Esophagus muscularis mucosa (tissue), 4 donors: ENCODE data around the gene EFCAB3. TPM values are rescaled to one million over a fixed set of nuclear protein-coding genes. Genes with fewer than 3 reads are reported as not detected.

Experiments used
- DNase-seq: peaks from one replicate; pipeline ENCODE4 v3.0.0-alpha.2; 2017; ENCODE audit errors: extremely low spot score
- H3K27ac ChIP-seq, 4 donors: fragments of 200-600 bp; sonication (generic); replicated peaks in 1 of 4; 1 replicate in 3 of 4; 2 replicates in 1 of 4; pipeline ENCODE4 v1.5.1; 2016 to 2019; ENCODE audit warnings: mild to moderate bottlenecking in 1 of 4
- H3K27me3 ChIP-seq, 4 donors: fragments of 200-600 bp; sonication (generic); one replicate each; pipeline versions ENCODE4 v1.5.1 to v1.6.0; 2016 to 2019
- H3K36me3 ChIP-seq, 4 donors: fragments of 200-600 bp; sonication (generic); one replicate each; pipeline ENCODE4 v1.5.1; 2016 to 2019
- H3K4me1 ChIP-seq, 4 donors: fragments of 200-600 bp; sonication (generic); one replicate each; pipeline ENCODE4 v1.5.1; 2016 to 2019
- H3K4me3 ChIP-seq, 4 donors: fragments of 200-600 bp; sonication (generic); 1 replicate in 2 of 4; 2 replicates in 2 of 4; pipeline ENCODE4 v1.5.1; 2016 to 2019; ENCODE audit warnings: mild to moderate bottlenecking in 4 of 4, moderate library complexity in 1 of 4
- H3K9me3 ChIP-seq, 4 donors: fragments of 200-600 bp; sonication (generic); 1 replicate in 3 of 4; 2 replicates in 1 of 4; pipeline ENCODE4 v1.5.1; 2016 to 2019
- CTCF ChIP-seq, 3 experiments: fragments of 200-600 bp in 2 of 3; fragments of 450-650 bp in 1 of 3; sonication (generic) in 2 of 3; IDR thresholded peaks; one replicate each; pipeline ENCODE4 v1.5.1; 2017 to 2019; ENCODE audit warnings: antibody characterized with exemption in 3 of 3, mild to moderate bottlenecking in 2 of 3, moderate library complexity in 1 of 3
- EP300 ChIP-seq: sonication (generic); formaldehyde crosslinking; IDR thresholded peaks from one replicate; pipeline ENCODE4 v1.6.1; 2017; ENCODE audit warnings: antibody characterized with exemption
- POLR2A ChIP-seq: fragments of 450-650 bp; IDR thresholded peaks from one replicate; pipeline ENCODE4 v1.6.1; 2017; ENCODE audit warnings: antibody characterized with exemption, moderate library complexity, mild to moderate bottlenecking, low read depth
- POLR2AphosphoS5 ChIP-seq, 2 donors: sonication (generic); formaldehyde crosslinking; IDR thresholded peaks; one replicate each; pipeline ENCODE4 v1.6.1; 2017; ENCODE audit warnings: antibody characterized with exemption in 2 of 2
- WGBS: methylation state at CpG from one replicate; pipeline ENCODE4 v1.1.5; 2018; 5-methylcytosine and 5-hydroxymethylcytosine counted together
- intact Hi-C: fragments of 100-400 bp; cut with DNase I; formaldehyde crosslinking; loops from one replicate; pipeline ENCODE4 v1.15.1; 2023
- total RNA-seq, 4 donors: library from RNA; depleted of rRNA; stranded (reverse); fragments of >200 nt; gene quantifications; one replicate each; pipeline versions ENCODE4 v1.1.0 to v1.2.1, GENCODE V29; 2016

The EFCAB3 gene
- total RNA-seq, result not detected

GRCh38 chr17:62380253-62380652 lies at the start of gene EFCAB3:
Gene EFCAB3 (plus strand): TSS chr17:62380553. CDS start chr17:62382980, 2,427 bp downstream.
- H3K36me3 ChIP-seq, result no peaks in the 10 kb centered on the region
- intact Hi-C loops, result no loop called here
- no peaks in the 10 kb centered on the region for H3K4me1 ChIP-seq
- H3K4me3 ChIP-seq, result no peak within 1 kb of the TSS
- peaks cover 0 to 12% (median 0%) of the 10 kb centered on the region in 4 donors for H3K27me3 ChIP-seq
- 84% methylated on average over 3 of the region's 3 CpGs for WGBS
- no peak within 1 kb of the TSS for H3K27ac ChIP-seq
- TF ChIP-seq POLR2AphosphoS5 (IDR thresholded peaks at IDR 0.05) (no peak), EP300 (no peak), CTCF (IDR thresholded peaks at IDR 0.05) (no peak), POLR2A (no peak)
- no peaks in the 10 kb centered on the region for H3K9me3 ChIP-seq
- DNase-seq, result no peak

- intact Hi-C loops, result no loop called here
- no peak for DNase-seq
- no peaks in the 10 kb centered on the region for H3K27me3 ChIP-seq
- TF ChIP-seq EP300 (no peak), POLR2AphosphoS5 (IDR thresholded peaks at IDR 0.05) (no peak), CTCF (IDR thresholded peaks at IDR 0.05) (no peak), POLR2A (no peak)
- no peak overlapping the region for H3K4me3 ChIP-seq
- H3K4me1 ChIP-seq, result no peaks in the 10 kb centered on the region
- H3K36me3 ChIP-seq, result no peaks in the 10 kb centered on the region
- H3K27ac ChIP-seq, result no peak overlapping the region
- peaks cover 0 to 14% (median 2%) of the 10 kb centered on the region in 4 donors for H3K9me3 ChIP-seq
These were observed 43.8 kb upstream of the EFCAB3 start for GRCh38 chr17:62336527-62336926.

GRCh38 chr17:62343764-62344270 lies 36.5 kb upstream of the EFCAB3 start:
- TF ChIP-seq CTCF (IDR thresholded peaks at IDR 0.05) (no peak), EP300 (no peak), POLR2A (no peak), POLR2AphosphoS5 (IDR thresholded peaks at IDR 0.05) (no peak)
- no peak for DNase-seq
- H3K27me3 ChIP-seq, result no peaks in the 10 kb centered on the region
- 49% methylated on average over 3 of the region's 3 CpGs for WGBS
- H3K36me3 ChIP-seq, result no peaks in the 10 kb centered on the region
- H3K4me3 ChIP-seq, result no peak overlapping the region
- intact Hi-C loops, result no loop called here
- no peaks in the 10 kb centered on the region for H3K4me1 ChIP-seq
- no peaks in the 10 kb centered on the region for H3K9me3 ChIP-seq
- no peak overlapping the region for H3K27ac ChIP-seq

- WGBS, result 82% methylated on average over 5 of the region's 5 CpGs
- Histone ChIP-seq H3K36me3 (no peaks in the 10 kb centered on the region), H3K4me1 (no peaks in the 10 kb centered on the region), H3K9me3 (no peaks in the 10 kb centered on the region), H3K4me3 (no peak overlapping the region), H3K27ac (no peak overlapping the region), H3K27me3 (peaks cover 0 to 10% (median 0%) of the 10 kb centered on the region in 4 donors)
- TF ChIP-seq EP300 (no peak), POLR2A (no peak), POLR2AphosphoS5 (IDR thresholded peaks at IDR 0.05) (no peak), CTCF (IDR thresholded peaks at IDR 0.05) (no peak)
- intact Hi-C loops, result no loop called here
- no peak for DNase-seq
These were observed 29.2 kb upstream of the EFCAB3 start for GRCh38 chr17:62351176-62351575.

- intact Hi-C loops, result no loop called here
- WGBS, result 85% methylated on average over 2 of the region's 2 CpGs
- H3K27me3 ChIP-seq, result no peaks in the 10 kb centered on the region
- TF ChIP-seq POLR2A (no peak), EP300 (no peak), CTCF (IDR thresholded peaks at IDR 0.05) (no peak), POLR2AphosphoS5 (IDR thresholded peaks at IDR 0.05) (no peak)
- no peaks in the 10 kb centered on the region for H3K4me1 ChIP-seq
- H3K9me3 ChIP-seq, result no peaks in the 10 kb centered on the region
- no peak overlapping the region for H3K4me3 ChIP-seq
- no peak for DNase-seq
- H3K36me3 ChIP-seq, result no peaks in the 10 kb centered on the region
- H3K27ac ChIP-seq, result no peak overlapping the region
These were observed 14.2 kb upstream of the EFCAB3 start for GRCh38 chr17:62366191-62366590.
